HepG2 (cell line): ENCODE results near the gene TAS2R40. TPM values are rescaled to one million over a fixed set of nuclear protein-coding genes. Genes with fewer than 3 reads are reported as not detected.

Experiments
- ATAC-seq: fragments of 200-7000 bp; cut with Tn5 transposase; 3 replicates; pipeline ENCODE4 v1.9.1; 2020; ENCODE audit warnings: mild to moderate bottlenecking, moderate library complexity
- BruUV-seq: library from RNA; stranded (reverse); fragments of 400-500 nt; replicated peaks from 2 replicates; lab custom pipeline; 2021; lab: Mats Ljungman, UMichigan
- CTCF ChIA-PET: fragments of 300-600 bp; formaldehyde crosslinking; extraction: SDS; loops from one replicate; lab custom pipeline; 2021; ENCODE audit warnings: low total read pairs, inconsistent platforms, low intra/inter-chr PET ratio; lab: Yijun Ruan, JAX
- POLR2A ChIA-PET: fragments of 350-600 bp; sonication (Branson Sonifier 250); formaldehyde crosslinking; loops from one replicate; lab custom pipeline; 2020; ENCODE audit warnings: antibody characterized with exemption, inconsistent platforms; lab: Yijun Ruan, JAX
- DNase-seq: peaks from one replicate; pipeline ENCODE4 v3.0.0-alpha.2; 2015; ENCODE audit warnings: low spot score
- FAIRE-seq: peaks from 3 replicates; lab custom pipeline; 2011; peaks lifted over from hg19 to GRCh38; lab: Jason Lieb, UNC
- H2AFZ ChIP-seq: one replicate; pipeline ENCODE4 v1.6.1; 2011; ENCODE audit warnings: low read length, inconsistent platforms
- H3K27ac ChIP-seq: fragments of 300-600 bp; 3 replicates; pipeline ENCODE4 v1.8.0; 2011; ENCODE audit warnings: mixed run types, mild to moderate bottlenecking, mixed read lengths, low read length, inconsistent platforms; ENCODE audit not compliant: insufficient read depth; ENCODE audit errors: extremely low read length
- H3K27me3 ChIP-seq, 2 experiments: fragments of 200-600 bp in 1 of 2; 2 replicates in 1 of 2; 3 replicates in 1 of 2; pipeline versions ENCODE4 v1.6.0 to v1.8.0; 2011; ENCODE audit warnings: low read length in 2 of 2, mild to moderate bottlenecking in 2 of 2, moderate library complexity in 2 of 2, inconsistent platforms in 1 of 2; ENCODE audit not compliant: insufficient read depth in 2 of 2, control insufficient read depth in 1 of 2
- H3K36me3 ChIP-seq, 2 experiments: fragments of 200-600 bp in 1 of 2; replicated peaks in 1 of 2; 2 replicates in 1 of 2; 3 replicates in 1 of 2; pipeline versions ENCODE4 v1.5.1 to v1.8.0; 2011; ENCODE audit warnings: low read length in 2 of 2, inconsistent platforms in 1 of 2; ENCODE audit not compliant: insufficient read depth in 2 of 2, control insufficient read depth in 1 of 2
- H3K4me1 ChIP-seq: 2 replicates; pipeline ENCODE4 v1.5.1; 2012; ENCODE audit warnings: low read length, inconsistent platforms; ENCODE audit not compliant: insufficient read depth
- H3K4me2 ChIP-seq: 2 replicates; pipeline ENCODE4 v1.6.0; 2011; ENCODE audit warnings: low read depth, low read length, inconsistent platforms
- H3K4me3 ChIP-seq, 3 experiments: fragments of 200-600 bp in 1 of 3; sonication (generic), shearing (Covaris generic) in 1 of 3; replicated peaks in 1 of 3; 2 replicates each; pipeline ENCODE4 v1.5.1; 2011 to 2016; ENCODE audit warnings: low read length in 3 of 3, inconsistent platforms in 2 of 3, low read depth in 2 of 3, mild to moderate bottlenecking in 2 of 3, control low read depth in 1 of 3, mixed read lengths in 1 of 3; ENCODE audit not compliant: insufficient read depth in 1 of 3
- H3K79me2 ChIP-seq: one replicate; pipeline ENCODE4 v1.6.1; 2011; ENCODE audit warnings: low read length, inconsistent platforms; ENCODE audit not compliant: insufficient read depth
- H3K9ac ChIP-seq: 2 replicates; pipeline ENCODE4 v1.6.0; 2011; ENCODE audit warnings: mild to moderate bottlenecking, low read depth, low read length, inconsistent platforms; ENCODE audit not compliant: insufficient read depth
- H3K9me3 ChIP-seq: 2 replicates; pipeline ENCODE4 v1.5.1; 2012; ENCODE audit warnings: mild to moderate bottlenecking, low read length
- H4K20me1 ChIP-seq: 2 replicates; pipeline ENCODE4 v1.6.0; 2011; ENCODE audit warnings: inconsistent platforms, mild to moderate bottlenecking, low read length, moderate library complexity; ENCODE audit not compliant: insufficient read depth
- E2F1 ChIP-seq: sonication (generic); formaldehyde crosslinking; IDR thresholded peaks from 2 replicates; pipeline ENCODE4 v1.5.0; 2020; ENCODE audit warnings: missing genetic modification reagents
- FOSL1 ChIP-seq: sonication (generic); formaldehyde crosslinking; IDR thresholded peaks from 2 replicates; pipeline ENCODE4 v1.9.0; 2021; ENCODE audit warnings: missing genetic modification reagents, borderline replicate concordance
- HNRNPL ChIP-seq: fragments of 200-400 bp; formaldehyde crosslinking; IDR thresholded peaks from 2 replicates; pipeline ENCODE4 v1.6.1; 2017; ENCODE audit warnings: mild to moderate bottlenecking, low read depth, low read length
- ISX ChIP-seq: sonication (generic); formaldehyde crosslinking; conservative IDR thresholded peaks from 2 replicates; pipeline ENCODE4 v1.5.0; 2020; ENCODE audit warnings: missing genetic modification reagents
- KAT2B ChIP-seq: fragments of 150-350 bp; IDR thresholded peaks from 2 replicates; pipeline ENCODE4 v1.6.1; 2014; ENCODE audit warnings: low read depth, low read length, borderline replicate concordance
- MED13 ChIP-seq: sonication (generic); formaldehyde crosslinking; IDR thresholded peaks from 2 replicates; pipeline ENCODE4 v1.5.0; 2020; ENCODE audit warnings: missing genetic modification reagents
- ONECUT2 ChIP-seq: sonication (generic); formaldehyde crosslinking; IDR thresholded peaks from 2 replicates; pipeline ENCODE4 v1.4.0; 2020; ENCODE audit warnings: missing genetic modification reagents
- PAX8 ChIP-seq: sonication (generic); formaldehyde crosslinking; IDR thresholded peaks from 2 replicates; pipeline ENCODE4 v1.8.0; 2022; ENCODE audit warnings: mild to moderate bottlenecking, missing genetic modification reagents, borderline replicate concordance
- SOX5 ChIP-seq: IDR thresholded peaks from 2 replicates; pipeline ENCODE4 v1.6.1; 2016; ENCODE audit warnings: borderline replicate concordance
- SRSF9 ChIP-seq: fragments of 200-400 bp; formaldehyde crosslinking; IDR thresholded peaks from 2 replicates; pipeline ENCODE4 v1.6.1; 2018; ENCODE audit warnings: borderline replicate concordance, mild to moderate bottlenecking, low read depth, low read length; ENCODE audit not compliant: insufficient read depth, poor library complexity, severe bottlenecking
- TEAD3 ChIP-seq: optimal IDR thresholded peaks from 2 replicates; pipeline ENCODE3; 2016; ENCODE audit warnings: borderline replicate concordance
- THRA ChIP-seq: sonication (generic); formaldehyde crosslinking; IDR thresholded peaks from 2 replicates; pipeline ENCODE4 v1.4.0; 2020; ENCODE audit warnings: missing genetic modification reagents, borderline replicate concordance
- ZBTB7B ChIP-seq: sonication (generic); formaldehyde crosslinking; IDR thresholded peaks from 2 replicates; pipeline ENCODE4 v1.4.0; 2020; ENCODE audit warnings: missing genetic modification reagents
- ZFP82 ChIP-seq: sonication (generic); formaldehyde crosslinking; IDR thresholded peaks from 2 replicates; pipeline ENCODE4 v1.5.1; 2020; ENCODE audit warnings: mild to moderate bottlenecking, missing genetic modification reagents, borderline replicate concordance
- ZFX ChIP-seq: sonication (generic); formaldehyde crosslinking; IDR thresholded peaks from 2 replicates; pipeline ENCODE4 v1.4.0; 2020; ENCODE audit warnings: mild to moderate bottlenecking, low read depth, missing genetic modification reagents, moderate library complexity
- ZNF512B ChIP-seq: sonication (generic); formaldehyde crosslinking; IDR thresholded peaks from 2 replicates; pipeline ENCODE4 v1.5.1; 2020; ENCODE audit warnings: missing genetic modification reagents, mild to moderate bottlenecking, borderline replicate concordance
- ZNF616 ChIP-seq: sonication (generic); formaldehyde crosslinking; IDR thresholded peaks from 2 replicates; pipeline ENCODE4 v1.5.0; 2020; ENCODE audit warnings: low read depth, mild to moderate bottlenecking, missing genetic modification reagents
- ZNF644 ChIP-seq: IDR thresholded peaks from 2 replicates; pipeline ENCODE4 v1.6.1; 2016; ENCODE audit warnings: low read depth
- WGBS: methylation state at CpG from one replicate; pipeline ENCODE4 v1.1.6; 2017; ENCODE audit warnings: low lambda C conversion rate; 5-methylcytosine and 5-hydroxymethylcytosine counted together
- in situ Hi-C: cut with HindIII; loops from 2 replicates; pipeline ENCODE4 v1.10.0; 2017; ENCODE audit warnings: low pct_unique_long_range_greater_than_20kb; ENCODE audit not compliant: extremely low pct_ligation_motif_present
- intact Hi-C: fragments of 100-400 bp; cut with micrococcal nuclease; formaldehyde crosslinking; loops from one replicate; pipeline ENCODE4 v1.10.0; 2022; ENCODE audit not compliant: unreplicated experiment
- polyA plus RNA-seq, 8 experiments: library from polyadenylated mRNA; depleted of rRNA in 3 of 8; stranded (reverse) in 7 of 8; unstranded in 1 of 8; fragments of >200 nt; fragmentation: Illumina TruSeq in 4 of 8; extraction: Trizol in 4 of 8; gene quantifications; 2 replicates each; pipeline versions ENCODE4 v1.2.1 to v1.2.3, GENCODE V29; 2011 to 2016; ENCODE audit warnings: low read depth in 4 of 8, missing spikeins in 1 of 8, mixed read lengths in 1 of 8; ENCODE audit not compliant: insufficient read depth in 1 of 8
- total RNA-seq, 5 experiments: library from RNA; depleted of rRNA; stranded (reverse); fragments of >200 nt; fragmentation: Illumina TruSeq; extraction: Trizol; gene quantifications; 2 replicates each; pipeline ENCODE4 v1.2.3, GENCODE V29; 2016; ENCODE audit warnings: low read depth in 1 of 5

TAS2R40 gene
- total and polyA plus RNA-seq, 2 of the 13 experiments (the other 11 are each of a cell fraction or from before 2014, with no cell fraction given): not detected

DNA sequence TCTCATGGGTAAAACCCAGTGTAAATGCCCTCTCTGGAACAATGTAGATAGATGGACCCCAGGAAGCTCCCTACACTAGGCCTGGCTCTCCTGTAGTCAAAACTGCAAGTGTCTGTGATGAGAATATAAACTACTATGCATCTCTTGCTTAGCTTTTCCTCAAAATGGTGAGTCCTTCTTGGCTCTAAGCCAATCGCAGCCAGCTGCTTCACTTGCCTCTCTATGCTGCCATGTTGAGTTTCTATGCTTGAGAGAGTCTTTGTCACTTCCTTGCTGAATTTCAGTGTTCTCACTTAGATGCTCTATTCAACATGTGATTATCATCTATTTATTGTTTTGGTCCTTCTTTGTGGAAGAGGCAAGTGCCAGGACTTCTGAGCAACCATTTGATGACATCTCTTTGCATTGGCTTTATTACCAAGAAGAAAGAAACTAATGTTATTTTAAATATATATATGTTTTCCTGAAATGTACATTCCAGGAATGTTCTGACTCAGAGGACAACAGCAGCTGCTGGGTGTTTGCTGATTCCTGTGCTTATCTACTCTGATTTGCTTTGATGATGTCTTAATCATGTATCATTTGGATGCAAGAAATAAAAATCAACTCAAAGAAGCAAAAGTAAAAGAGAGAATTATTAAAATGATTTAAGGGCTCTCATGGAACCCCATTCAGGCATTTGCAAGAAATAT, 16.6 kb downstream of the TAS2R40 start:
- intact Hi-C loops (no loop called here), in situ Hi-C loops (no loop called here)
- ChIA-PET POLR2A (no interaction called here), CTCF (no interaction called here)
- Histone ChIP-seq H3K9me3 (peaks cover 6% of the 10 kb centered on the region; the same call in 1 of the 2 replicates), H4K20me1 (no peaks in the 10 kb centered on the region), H3K4me3 (no peak overlapping the region), H3K27me3 (no peaks in the 10 kb centered on the region), H2AFZ (no peak overlapping the region), H3K36me3 (no peaks in the 10 kb centered on the region), H3K4me2 (no peak overlapping the region), H3K9ac (no peak overlapping the region), H3K79me2 (no peaks in the 10 kb centered on the region), H3K4me1 (peaks cover 13% of the 10 kb centered on the region), H3K27ac (no peak overlapping the region)
- TF ChIP-seq ZFX (CRISPR knock-in tag) (no peak), ZFP82 (CRISPR knock-in tag) (no peak), THRA (no peak), PAX8 (CRISPR knock-in tag) (no peak), ONECUT2 (CRISPR knock-in tag) (no peak), ZNF616 (CRISPR knock-in tag) (no peak), HNRNPL (no peak), MED13 (no peak), TEAD3 (CRISPR knock-in tag) (no peak), SOX5 (CRISPR knock-in tag) (no peak), ZBTB7B (CRISPR knock-in tag) (no peak), ZNF512B (CRISPR knock-in tag) (no peak), ISX (CRISPR knock-in tag) (no peak), E2F1 (no peak), ZNF644 (CRISPR knock-in tag) (no peak), SRSF9 (no peak), FOSL1 (CRISPR knock-in tag) (no peak), KAT2B (no peak)
- WGBS: 0% methylated on average over 1 of the region's 1 CpG
- BruUV-seq: no TSS peak
- no peak for FAIRE-seq
- DNase-seq: no peak
- no peak for ATAC-seq
